Liver (tissue), 9 donors: Measurements from ENCODE around the gene TMEM168. TPM values are rescaled to one million over a fixed set of nuclear protein-coding genes. Genes with fewer than 3 reads are reported as not detected.

Source experiments
- DNase-seq: peaks from one replicate; pipeline ENCODE4 v3.0.0-alpha.2; 2017; ENCODE audit warnings: low spot score
- H3K27ac ChIP-seq, 2 donors: one replicate each; pipeline ENCODE4 v1.7.0; 2013; ENCODE audit warnings: inconsistent platforms in 2 of 2, low read length in 2 of 2, control low read depth in 1 of 2, low read depth in 1 of 2, mild to moderate bottlenecking in 1 of 2
- H3K27me3 ChIP-seq, 4 donors: one replicate each; pipeline versions ENCODE4 v1.6.1 to v1.7.0; 2013; ENCODE audit warnings: low read length in 3 of 4, inconsistent platforms in 1 of 4, mild to moderate bottlenecking in 1 of 4, moderate library complexity in 1 of 4; ENCODE audit not compliant: control insufficient read depth in 4 of 4, insufficient read depth in 4 of 4
- H3K36me3 ChIP-seq, 4 donors: one replicate each; pipeline versions ENCODE4 v1.6.1 to v1.7.0; 2013; ENCODE audit warnings: low read length in 3 of 4, mild to moderate bottlenecking in 3 of 4, low read depth in 1 of 4, moderate library complexity in 1 of 4; ENCODE audit not compliant: control insufficient read depth in 4 of 4, insufficient read depth in 3 of 4
- H3K4me1 ChIP-seq, 4 donors: one replicate each; pipeline versions ENCODE4 v1.6.1 to v1.7.0; 2013; ENCODE audit warnings: low read length in 3 of 4, mild to moderate bottlenecking in 3 of 4, moderate library complexity in 1 of 4; ENCODE audit not compliant: control insufficient read depth in 4 of 4, insufficient read depth in 4 of 4
- H3K4me3 ChIP-seq, 3 donors: one replicate each; pipeline versions ENCODE4 v1.6.1 to v1.7.0; 2013; ENCODE audit warnings: low read length in 3 of 3, control low read depth in 1 of 3, low read depth in 1 of 3, mild to moderate bottlenecking in 1 of 3
- H3K9ac ChIP-seq, 2 donors: one replicate each; pipeline ENCODE4 v1.7.0; 2013; ENCODE audit warnings: low read length in 2 of 2, mild to moderate bottlenecking in 2 of 2, moderate library complexity in 2 of 2, control low read depth in 1 of 2, low read depth in 1 of 2
- H3K9me3 ChIP-seq, 4 donors: one replicate each; pipeline versions ENCODE4 v1.6.1 to v1.7.0; 2013; ENCODE audit warnings: low read length in 3 of 4; ENCODE audit not compliant: control insufficient read depth in 4 of 4
- EGR1 ChIP-seq, 2 donors: IDR thresholded peaks; 2 replicates each; pipeline ENCODE4 v1.6.1; 2016 to 2018; ENCODE audit warnings: antibody characterized with exemption in 2 of 2, low read depth in 2 of 2
- FOXA1 ChIP-seq: IDR thresholded peaks from 2 replicates; pipeline ENCODE4 v1.6.1; 2016; ENCODE audit warnings: antibody characterized with exemption
- FOXA2 ChIP-seq: IDR thresholded peaks from 2 replicates; pipeline ENCODE4 v1.6.1; 2016; ENCODE audit warnings: antibody characterized with exemption
- GABPA ChIP-seq, 2 donors: IDR thresholded peaks in 1 of 2; conservative IDR thresholded peaks in 1 of 2; 2 replicates each; pipeline ENCODE4 v1.6.1; 2016; ENCODE audit warnings: antibody characterized with exemption in 2 of 2, mild to moderate bottlenecking in 1 of 2, moderate library complexity in 1 of 2
- HNF4A ChIP-seq, 2 donors: conservative IDR thresholded peaks; 2 replicates each; pipeline ENCODE4 v1.6.1; 2016; ENCODE audit warnings: antibody characterized with exemption in 2 of 2, mild to moderate bottlenecking in 2 of 2
- HNF4G ChIP-seq: IDR thresholded peaks from 2 replicates; pipeline ENCODE4 v1.6.1; 2016; ENCODE audit warnings: antibody characterized with exemption
- JUND ChIP-seq, 2 donors: IDR thresholded peaks; 2 replicates each; pipeline ENCODE4 v1.6.1; 2016; ENCODE audit warnings: antibody characterized with exemption in 2 of 2
- MAX ChIP-seq: IDR thresholded peaks from 2 replicates; pipeline ENCODE4 v1.6.1; 2016; ENCODE audit warnings: antibody characterized with exemption
- NR2F2 ChIP-seq: IDR thresholded peaks from 2 replicates; pipeline ENCODE4 v1.6.1; 2016; ENCODE audit warnings: antibody characterized with exemption
- RAD21 ChIP-seq, 2 donors: IDR thresholded peaks; 2 replicates each; pipeline ENCODE4 v1.6.1; 2016; ENCODE audit warnings: antibody characterized with exemption in 2 of 2, mild to moderate bottlenecking in 2 of 2
- RXRA ChIP-seq, 2 donors: IDR thresholded peaks; 2 replicates each; pipeline ENCODE4 v1.6.1; 2017 to 2018; ENCODE audit warnings: antibody characterized with exemption in 2 of 2, mild to moderate bottlenecking in 1 of 2
- SP1 ChIP-seq: IDR thresholded peaks from 2 replicates; pipeline ENCODE4 v1.6.1; 2018; ENCODE audit warnings: antibody characterized with exemption, mild to moderate bottlenecking
- TAF1 ChIP-seq: conservative IDR thresholded peaks from 2 replicates; pipeline ENCODE4 v1.6.1; 2016; ENCODE audit warnings: antibody characterized with exemption, mild to moderate bottlenecking
- WGBS: extraction: QIAGEN DNeasy Blood & Tissue Kit; methylation state at CpG from one replicate; pipeline ENCODE4 v1.1.7; 2013; 5-methylcytosine and 5-hydroxymethylcytosine counted together
- polyA plus RNA-seq, 2 donors: library from polyadenylated mRNA; stranded (reverse) in 1 of 2; unstranded in 1 of 2; fragments of 200-250 nt in 1 of 2; fragments of >200 nt in 1 of 2; fragmentation: Nextera tagmentation in 1 of 2; extraction: Ambion mirVana in 1 of 2; gene quantifications; one replicate each; pipeline versions ENCODE4 v1.2.1 to v1.2.3, GENCODE V29; 2013 to 2015
- total RNA-seq, 2 donors: library from RNA; depleted of rRNA; stranded (reverse); fragments of >200 nt; gene quantifications; one replicate each; pipeline ENCODE4 v1.2.3, GENCODE V29; 2014
- TF ChIP-seq, protein P1 (sequence below): fragments of 150-350 bp; IDR thresholded peaks from 2 replicates; pipeline ENCODE4 v1.5.1; 2017; ENCODE audit warnings: improper control_type of control experiment, low read depth, low read length; ENCODE audit not compliant: missing input control
- TF ChIP-seq, protein P2 (sequence below): IDR thresholded peaks from 2 replicates; pipeline ENCODE4 v1.6.1; 2016; ENCODE audit warnings: antibody characterized with exemption
- TF ChIP-seq, protein P3 (sequence below): IDR thresholded peaks from 2 replicates; pipeline ENCODE4 v1.6.1; 2016; ENCODE audit warnings: antibody characterized with exemption
- TF ChIP-seq, protein P4 (sequence below): IDR thresholded peaks from 2 replicates; pipeline ENCODE4 v1.6.1; 2016; ENCODE audit warnings: antibody characterized with exemption, mild to moderate bottlenecking
- donor health status: healthy.
- donor health status: healthy.
- donor health status: healthy.
- donor health status: healthy.
- donor health status: healthy.

The TMEM168 gene
- total and polyA plus RNA-seq, 4 donors: 4.6 to 16.8 (median 7.7) TPM

GRCh38 chr7:112781110-112781509 lies 9.1 kb downstream of the TMEM168 start:
- H3K4me3 ChIP-seq: no peak overlapping the region
- no peak for TF ChIP-seq TAF1
- no peak for TF ChIP-seq HNF4A (conservative IDR thresholded peaks at IDR 0.05)
- TF ChIP-seq FOXA1: no peak
- TF ChIP-seq GABPA (IDR thresholded peaks at IDR 0.05 in 1 of 2, conservative IDR thresholded peaks at IDR 0.05 in 1 of 2): no peak
- no peak for TF ChIP-seq MAX
- no peak for TF ChIP-seq EGR1 (IDR thresholded peaks at IDR 0.05; ENCODE audit: low read depth in 2 of 2)
- no peak for TF ChIP-seq NR2F2
- no peak for TF ChIP-seq RAD21 (IDR thresholded peaks at IDR 0.05)
- TF ChIP-seq RXRA (IDR thresholded peaks at IDR 0.05): no peak
- no peak for TF ChIP-seq SP1
- no peaks in the 10 kb centered on the region for H3K9me3 ChIP-seq
- no peak overlapping the region for H3K27ac ChIP-seq
- no peak overlapping the region for H3K9ac ChIP-seq
- H3K27me3 ChIP-seq: no peaks in the 10 kb centered on the region
- no peak for DNase-seq
- H3K36me3 ChIP-seq: peaks cover 0 to 6% (median 3%) of the 10 kb centered on the region in 4 donors
- peaks cover 0 to 1% (median 0%) of the 10 kb centered on the region in 4 donors for H3K4me1 ChIP-seq

DNA sequence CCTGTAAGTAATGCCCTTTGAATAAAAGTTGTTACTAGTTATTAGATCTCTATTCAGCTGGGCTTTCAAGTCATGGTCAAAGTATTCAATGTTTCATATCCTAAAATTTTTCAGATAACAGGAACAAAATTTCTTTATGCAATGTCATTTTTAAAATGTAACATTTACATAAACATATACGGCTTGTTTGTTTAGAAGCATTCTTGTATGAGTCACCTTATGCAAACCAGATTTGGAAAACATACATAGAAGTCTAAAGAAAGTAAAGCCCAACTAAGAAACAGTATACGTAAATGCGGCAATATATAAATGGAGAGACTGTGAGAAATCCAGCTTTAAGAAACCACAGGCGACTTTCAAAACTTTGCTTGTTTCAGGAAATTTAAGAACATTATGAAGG lies 10.5 kb downstream of the TMEM168 start:
- Histone ChIP-seq H3K4me3 (no peak overlapping the region), H3K4me1 (peaks cover 0 to 1% (median 0%) of the 10 kb centered on the region in 4 donors), H3K27ac (no peak overlapping the region), H3K36me3 (peaks cover 0 to 6% (median 3%) of the 10 kb centered on the region in 4 donors), H3K27me3 (no peaks in the 10 kb centered on the region), H3K9ac (no peak overlapping the region), H3K9me3 (no peaks in the 10 kb centered on the region)
- WGBS: 83% methylated on average over 4 of the region's 4 CpGs
- no peak for DNase-seq
- TF ChIP-seq NR2F2 (no peak), MAX (no peak), RXRA (IDR thresholded peaks at IDR 0.05) (no peak), FOXA2 (no peak), JUND (IDR thresholded peaks at IDR 0.05) (no peak), GABPA (IDR thresholded peaks at IDR 0.05 in 1 of 2, conservative IDR thresholded peaks at IDR 0.05 in 1 of 2) (no peak), HNF4A (conservative IDR thresholded peaks at IDR 0.05) (no peak), EGR1 (IDR thresholded peaks at IDR 0.05; ENCODE audit: low read depth in 2 of 2) (no peak), HNF4G (no peak), TAF1 (no peak), RAD21 (IDR thresholded peaks at IDR 0.05) (no peak), SP1 (no peak)
- TF ChIP-seq, protein P1, sequence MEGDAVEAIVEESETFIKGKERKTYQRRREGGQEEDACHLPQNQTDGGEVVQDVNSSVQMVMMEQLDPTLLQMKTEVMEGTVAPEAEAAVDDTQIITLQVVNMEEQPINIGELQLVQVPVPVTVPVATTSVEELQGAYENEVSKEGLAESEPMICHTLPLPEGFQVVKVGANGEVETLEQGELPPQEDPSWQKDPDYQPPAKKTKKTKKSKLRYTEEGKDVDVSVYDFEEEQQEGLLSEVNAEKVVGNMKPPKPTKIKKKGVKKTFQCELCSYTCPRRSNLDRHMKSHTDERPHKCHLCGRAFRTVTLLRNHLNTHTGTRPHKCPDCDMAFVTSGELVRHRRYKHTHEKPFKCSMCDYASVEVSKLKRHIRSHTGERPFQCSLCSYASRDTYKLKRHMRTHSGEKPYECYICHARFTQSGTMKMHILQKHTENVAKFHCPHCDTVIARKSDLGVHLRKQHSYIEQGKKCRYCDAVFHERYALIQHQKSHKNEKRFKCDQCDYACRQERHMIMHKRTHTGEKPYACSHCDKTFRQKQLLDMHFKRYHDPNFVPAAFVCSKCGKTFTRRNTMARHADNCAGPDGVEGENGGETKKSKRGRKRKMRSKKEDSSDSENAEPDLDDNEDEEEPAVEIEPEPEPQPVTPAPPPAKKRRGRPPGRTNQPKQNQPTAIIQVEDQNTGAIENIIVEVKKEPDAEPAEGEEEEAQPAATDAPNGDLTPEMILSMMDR: no peak
- TF ChIP-seq, protein P2, sequence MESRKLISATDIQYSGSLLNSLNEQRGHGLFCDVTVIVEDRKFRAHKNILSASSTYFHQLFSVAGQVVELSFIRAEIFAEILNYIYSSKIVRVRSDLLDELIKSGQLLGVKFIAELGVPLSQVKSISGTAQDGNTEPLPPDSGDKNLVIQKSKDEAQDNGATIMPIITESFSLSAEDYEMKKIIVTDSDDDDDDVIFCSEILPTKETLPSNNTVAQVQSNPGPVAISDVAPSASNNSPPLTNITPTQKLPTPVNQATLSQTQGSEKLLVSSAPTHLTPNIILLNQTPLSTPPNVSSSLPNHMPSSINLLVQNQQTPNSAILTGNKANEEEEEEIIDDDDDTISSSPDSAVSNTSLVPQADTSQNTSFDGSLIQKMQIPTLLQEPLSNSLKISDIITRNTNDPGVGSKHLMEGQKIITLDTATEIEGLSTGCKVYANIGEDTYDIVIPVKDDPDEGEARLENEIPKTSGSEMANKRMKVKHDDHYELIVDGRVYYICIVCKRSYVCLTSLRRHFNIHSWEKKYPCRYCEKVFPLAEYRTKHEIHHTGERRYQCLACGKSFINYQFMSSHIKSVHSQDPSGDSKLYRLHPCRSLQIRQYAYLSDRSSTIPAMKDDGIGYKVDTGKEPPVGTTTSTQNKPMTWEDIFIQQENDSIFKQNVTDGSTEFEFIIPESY: no peak
- TF ChIP-seq, protein P3, sequence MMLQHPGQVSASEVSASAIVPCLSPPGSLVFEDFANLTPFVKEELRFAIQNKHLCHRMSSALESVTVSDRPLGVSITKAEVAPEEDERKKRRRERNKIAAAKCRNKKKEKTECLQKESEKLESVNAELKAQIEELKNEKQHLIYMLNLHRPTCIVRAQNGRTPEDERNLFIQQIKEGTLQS: no peak
- TF ChIP-seq, protein P4, sequence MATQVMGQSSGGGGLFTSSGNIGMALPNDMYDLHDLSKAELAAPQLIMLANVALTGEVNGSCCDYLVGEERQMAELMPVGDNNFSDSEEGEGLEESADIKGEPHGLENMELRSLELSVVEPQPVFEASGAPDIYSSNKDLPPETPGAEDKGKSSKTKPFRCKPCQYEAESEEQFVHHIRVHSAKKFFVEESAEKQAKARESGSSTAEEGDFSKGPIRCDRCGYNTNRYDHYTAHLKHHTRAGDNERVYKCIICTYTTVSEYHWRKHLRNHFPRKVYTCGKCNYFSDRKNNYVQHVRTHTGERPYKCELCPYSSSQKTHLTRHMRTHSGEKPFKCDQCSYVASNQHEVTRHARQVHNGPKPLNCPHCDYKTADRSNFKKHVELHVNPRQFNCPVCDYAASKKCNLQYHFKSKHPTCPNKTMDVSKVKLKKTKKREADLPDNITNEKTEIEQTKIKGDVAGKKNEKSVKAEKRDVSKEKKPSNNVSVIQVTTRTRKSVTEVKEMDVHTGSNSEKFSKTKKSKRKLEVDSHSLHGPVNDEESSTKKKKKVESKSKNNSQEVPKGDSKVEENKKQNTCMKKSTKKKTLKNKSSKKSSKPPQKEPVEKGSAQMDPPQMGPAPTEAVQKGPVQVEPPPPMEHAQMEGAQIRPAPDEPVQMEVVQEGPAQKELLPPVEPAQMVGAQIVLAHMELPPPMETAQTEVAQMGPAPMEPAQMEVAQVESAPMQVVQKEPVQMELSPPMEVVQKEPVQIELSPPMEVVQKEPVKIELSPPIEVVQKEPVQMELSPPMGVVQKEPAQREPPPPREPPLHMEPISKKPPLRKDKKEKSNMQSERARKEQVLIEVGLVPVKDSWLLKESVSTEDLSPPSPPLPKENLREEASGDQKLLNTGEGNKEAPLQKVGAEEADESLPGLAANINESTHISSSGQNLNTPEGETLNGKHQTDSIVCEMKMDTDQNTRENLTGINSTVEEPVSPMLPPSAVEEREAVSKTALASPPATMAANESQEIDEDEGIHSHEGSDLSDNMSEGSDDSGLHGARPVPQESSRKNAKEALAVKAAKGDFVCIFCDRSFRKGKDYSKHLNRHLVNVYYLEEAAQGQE: no peak
